ENCODE results near the gene HOOK2.

HOOK2 gene

DNA sequence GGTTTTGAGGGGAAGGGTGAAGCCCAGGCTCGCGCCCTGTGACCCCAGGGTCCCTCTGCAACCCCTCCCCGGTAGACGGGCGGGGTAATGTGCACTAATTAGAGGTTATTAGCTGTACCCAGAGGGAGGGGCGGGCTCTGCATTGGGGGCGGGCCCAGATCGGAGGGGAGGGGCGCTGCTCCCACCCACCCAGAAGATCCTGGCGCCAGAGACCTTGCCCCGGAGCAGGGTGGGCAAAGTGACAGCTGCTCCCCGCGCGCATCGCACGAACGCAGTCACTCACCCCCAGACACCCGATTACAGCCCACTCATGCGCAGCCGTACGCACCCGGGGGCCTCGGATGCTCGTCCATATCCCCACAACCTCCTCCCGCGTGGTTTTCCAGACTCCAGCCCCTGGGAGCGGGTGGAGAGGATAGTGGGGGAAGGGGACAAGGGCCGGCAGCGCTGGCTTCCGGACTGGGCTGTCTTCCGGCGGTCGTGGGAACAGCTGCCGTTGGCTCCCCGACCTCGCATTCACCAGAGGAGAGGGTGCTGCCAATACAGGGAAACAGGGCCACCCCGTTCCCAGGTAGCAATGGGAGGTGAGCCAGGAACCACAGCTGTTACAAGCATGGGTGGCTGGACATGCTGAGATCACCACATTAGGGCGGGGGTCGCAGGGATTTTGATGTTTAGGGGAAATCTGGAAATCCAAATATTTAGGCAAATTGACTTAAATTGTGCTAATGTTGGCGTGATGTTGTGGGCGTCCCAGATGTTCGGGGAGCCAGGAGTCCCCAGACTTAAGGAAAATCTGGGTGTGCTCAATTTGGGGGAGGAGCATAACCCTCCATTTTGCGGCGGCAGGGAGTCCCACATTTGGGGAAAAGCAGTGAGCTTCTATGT, 2.9 kb upstream of the HOOK2 start:
- Mint-ChIP-seq H3K36me3 (no peaks in the 10 kb centered on the region), H3K9me3 (ENCODE audit: low read depth) (no peaks in the 10 kb centered on the region), H3K27ac (peak overlapping the region; percentile 54), H3K4me1 (ENCODE audit: low read depth) (peaks cover 38% of the 10 kb centered on the region), H3K4me3 (peak overlapping the region; percentile 83), H3K27me3 (no peaks in the 10 kb centered on the region)

DNA sequence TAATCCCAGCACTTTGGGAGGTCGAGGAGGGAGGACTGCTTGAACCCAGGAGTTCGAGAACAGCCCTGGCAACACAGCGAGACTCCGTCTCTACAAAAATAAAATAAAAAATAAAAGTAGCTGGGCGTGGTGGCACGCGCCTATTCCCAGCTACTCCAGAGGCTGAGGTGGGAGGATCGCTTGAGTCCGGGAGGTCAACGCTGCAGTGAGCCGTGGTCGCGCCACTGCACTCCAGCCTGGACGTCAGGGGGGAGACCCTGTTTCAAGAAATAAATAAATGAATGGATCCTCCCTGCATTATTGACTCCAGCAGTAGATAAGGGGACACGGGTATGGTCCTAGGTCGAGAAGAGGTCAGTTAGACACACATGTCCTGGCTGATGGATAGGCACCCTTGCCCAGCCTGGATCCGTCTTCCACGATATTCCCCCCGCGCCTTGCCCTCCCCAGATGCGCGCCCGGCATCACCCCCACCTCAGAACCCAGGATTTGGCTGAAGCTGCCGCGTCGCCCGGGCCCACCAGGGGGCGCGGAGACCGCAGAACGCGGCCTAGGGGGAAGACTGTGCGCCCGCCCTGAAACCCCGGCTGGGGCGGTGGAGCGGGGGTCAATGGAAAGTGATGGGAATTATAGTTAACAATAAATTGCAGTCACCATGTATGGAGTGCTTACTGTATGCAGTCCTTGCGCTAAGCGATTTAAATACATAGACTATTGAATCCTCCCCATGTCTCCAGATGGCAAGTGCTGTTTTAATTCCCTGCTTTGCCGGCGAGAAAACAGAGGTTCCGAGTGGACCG, 2.1 kb upstream of the HOOK2 start:
- Mint-ChIP-seq H3K4me1 (ENCODE audit: low read depth) (peaks cover 37% of the 10 kb centered on the region), H3K4me3 (peak overlapping the region; percentile 83), H3K27me3 (no peaks in the 10 kb centered on the region), H3K36me3 (no peaks in the 10 kb centered on the region), H3K9me3 (ENCODE audit: low read depth) (no peaks in the 10 kb centered on the region), H3K27ac (peak overlapping the region; percentile 22)

DNA sequence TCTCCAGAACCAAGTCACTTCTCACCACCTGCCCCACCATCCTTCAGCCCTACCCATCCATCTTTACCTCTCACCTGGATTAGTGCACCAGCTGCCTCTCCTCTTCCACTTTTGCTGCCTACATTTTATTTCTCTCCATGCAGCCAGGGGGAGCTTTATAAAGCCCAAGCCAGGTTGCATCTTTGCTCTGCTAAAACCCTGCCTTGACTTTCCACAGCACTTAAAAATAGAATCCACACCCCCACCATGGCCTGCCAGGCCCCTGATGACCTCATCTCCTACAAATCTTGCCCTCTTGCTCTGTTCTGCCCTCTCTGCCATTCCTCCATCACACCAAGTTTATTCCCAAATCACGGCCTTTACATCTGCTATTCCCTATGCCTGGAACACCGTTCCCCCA, 1.8 kb downstream of the HOOK2 start:
- Mint-ChIP-seq H3K9me3 (ENCODE audit: low read depth) (no peaks in the 10 kb centered on the region), H3K36me3 (no peaks in the 10 kb centered on the region), H3K4me3 (peak overlapping the region; percentile 59), H3K27ac (no peak overlapping the region), H3K27me3 (no peaks in the 10 kb centered on the region), H3K4me1 (ENCODE audit: low read depth) (peaks cover 18% of the 10 kb centered on the region)

DNA sequence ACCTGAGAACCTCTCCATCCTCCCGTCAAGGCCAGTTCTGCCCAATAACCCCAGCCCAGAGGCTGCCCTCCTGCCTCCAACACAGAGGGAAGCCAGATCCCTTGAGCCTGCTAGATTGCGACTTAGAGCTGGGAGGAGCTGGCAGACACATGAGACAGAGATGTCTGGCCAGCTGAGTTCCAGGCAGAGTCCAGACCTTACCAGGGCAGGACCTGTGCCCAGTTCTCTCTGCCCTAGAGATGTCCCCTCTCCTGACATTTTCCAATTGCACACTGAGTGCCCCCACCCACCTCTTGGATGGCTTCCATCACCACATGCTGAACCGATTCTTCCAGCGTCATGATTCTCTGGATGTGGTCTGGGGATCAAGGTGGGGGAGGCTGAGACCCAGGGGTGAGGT, 3.0 kb downstream of the HOOK2 start:
- no peak overlapping the region for H3K27ac Mint-ChIP-seq
- H3K4me3 Mint-ChIP-seq = no peak overlapping the region
- no peaks in the 10 kb centered on the region for H3K36me3 Mint-ChIP-seq
- no peaks in the 10 kb centered on the region for H3K27me3 Mint-ChIP-seq
- peaks cover 9% of the 10 kb centered on the region for H3K4me1 Mint-ChIP-seq (ENCODE audit: low read depth)
- H3K9me3 Mint-ChIP-seq (ENCODE audit: low read depth) = no peaks in the 10 kb centered on the region

DNA sequence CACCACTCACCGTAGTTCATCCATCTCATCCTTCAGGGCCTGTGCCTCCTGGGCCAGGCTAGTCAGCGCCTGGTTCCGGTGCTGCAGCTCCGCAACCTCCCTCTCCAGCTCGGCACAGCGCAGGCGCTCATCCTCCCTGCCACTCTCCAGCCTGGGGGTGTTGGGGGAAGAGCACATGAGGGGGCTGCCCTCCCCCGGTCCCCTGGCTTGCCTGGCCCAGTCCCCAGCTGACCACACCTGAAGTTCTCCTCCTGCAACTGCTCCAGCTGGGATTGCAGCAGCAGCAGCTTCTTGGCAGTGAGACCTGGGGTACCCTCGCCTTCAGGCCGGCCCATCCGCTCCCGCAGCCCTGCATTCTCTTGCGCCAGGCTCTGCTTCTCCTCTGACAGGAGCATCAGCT, 4.4 kb downstream of the HOOK2 start:
- Mint-ChIP-seq H3K27me3 (no peaks in the 10 kb centered on the region), H3K4me3 (no peak overlapping the region), H3K27ac (no peak overlapping the region), H3K9me3 (ENCODE audit: low read depth) (no peaks in the 10 kb centered on the region), H3K4me1 (ENCODE audit: low read depth) (peaks cover 8% of the 10 kb centered on the region), H3K36me3 (no peaks in the 10 kb centered on the region)

DNA sequence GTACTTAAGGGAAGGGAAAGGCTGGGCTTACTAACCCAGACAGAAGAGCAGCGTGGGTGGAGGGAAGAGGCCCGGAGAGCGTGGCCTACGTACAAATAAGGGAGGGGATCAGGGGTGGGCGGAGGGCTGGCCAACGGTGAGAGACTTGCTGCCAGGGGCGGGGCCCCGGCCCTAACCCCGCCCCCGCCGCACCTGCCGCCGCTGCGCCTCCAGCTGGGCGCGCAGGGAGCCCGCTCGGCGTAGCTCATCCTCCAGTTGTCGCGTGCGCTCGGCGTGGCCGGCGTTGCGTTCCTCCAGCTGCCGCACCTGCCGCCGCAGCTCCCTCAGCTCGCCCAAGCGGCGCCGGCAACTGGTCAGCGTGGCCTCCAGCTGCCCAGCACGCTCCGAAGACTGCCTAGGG, 5.7 kb downstream of the HOOK2 start:
- Mint-ChIP-seq H3K4me1 (ENCODE audit: low read depth) (peaks cover 8% of the 10 kb centered on the region), H3K27ac (no peak overlapping the region), H3K4me3 (peak overlapping the region; percentile 32), H3K9me3 (ENCODE audit: low read depth) (no peaks in the 10 kb centered on the region), H3K27me3 (no peaks in the 10 kb centered on the region), H3K36me3 (no peaks in the 10 kb centered on the region)

DNA sequence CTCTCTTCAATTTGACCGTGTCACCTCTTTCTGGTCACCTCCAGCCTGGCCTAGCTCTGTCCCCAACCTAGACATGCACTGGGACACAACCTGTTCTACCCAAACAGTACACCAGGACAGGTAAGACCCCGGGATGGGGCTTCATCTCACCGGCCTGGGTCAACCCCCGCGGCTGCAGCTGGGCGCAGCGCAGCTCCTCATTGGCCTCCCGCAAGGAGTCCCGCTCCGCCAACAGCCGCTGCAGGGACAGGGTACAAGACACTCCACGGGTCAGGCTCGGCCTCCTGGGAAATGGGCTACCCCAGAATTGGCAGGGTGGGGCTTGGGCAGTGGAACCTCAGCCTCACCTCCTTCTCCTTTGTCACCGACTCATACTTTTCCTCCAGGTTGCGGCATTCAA, 7.7 kb downstream of the HOOK2 start:
- Mint-ChIP-seq H3K27ac (no peak overlapping the region), H3K4me1 (ENCODE audit: low read depth) (no peaks in the 10 kb centered on the region), H3K36me3 (no peaks in the 10 kb centered on the region), H3K9me3 (ENCODE audit: low read depth) (no peaks in the 10 kb centered on the region), H3K4me3 (no peak overlapping the region), H3K27me3 (no peaks in the 10 kb centered on the region)

DNA sequence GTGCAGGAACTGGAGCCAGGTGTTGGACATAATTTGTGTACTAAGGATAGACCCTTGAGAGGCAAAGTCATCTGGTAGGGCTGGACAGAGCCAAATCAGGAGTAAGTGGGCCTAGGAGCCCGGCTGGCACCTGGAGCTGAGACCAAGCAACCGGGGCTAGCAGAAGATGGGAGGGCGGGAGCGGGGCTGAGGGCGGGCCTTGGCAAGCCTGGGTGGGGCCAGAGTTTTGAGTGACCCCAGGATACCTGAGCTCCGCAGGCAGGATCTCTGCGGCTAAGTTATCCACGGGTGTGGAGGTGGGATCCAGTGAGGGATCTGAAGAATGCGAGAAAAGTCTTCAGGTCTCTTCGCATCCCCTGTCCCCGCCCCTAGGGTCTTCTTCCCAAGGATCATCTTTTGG, 8.2 kb downstream of the HOOK2 start:
- Mint-ChIP-seq H3K36me3 (no peaks in the 10 kb centered on the region), H3K27ac (no peak overlapping the region), H3K4me3 (no peak overlapping the region), H3K27me3 (no peaks in the 10 kb centered on the region), H3K9me3 (ENCODE audit: low read depth) (no peaks in the 10 kb centered on the region), H3K4me1 (ENCODE audit: low read depth) (no peaks in the 10 kb centered on the region)

DNA sequence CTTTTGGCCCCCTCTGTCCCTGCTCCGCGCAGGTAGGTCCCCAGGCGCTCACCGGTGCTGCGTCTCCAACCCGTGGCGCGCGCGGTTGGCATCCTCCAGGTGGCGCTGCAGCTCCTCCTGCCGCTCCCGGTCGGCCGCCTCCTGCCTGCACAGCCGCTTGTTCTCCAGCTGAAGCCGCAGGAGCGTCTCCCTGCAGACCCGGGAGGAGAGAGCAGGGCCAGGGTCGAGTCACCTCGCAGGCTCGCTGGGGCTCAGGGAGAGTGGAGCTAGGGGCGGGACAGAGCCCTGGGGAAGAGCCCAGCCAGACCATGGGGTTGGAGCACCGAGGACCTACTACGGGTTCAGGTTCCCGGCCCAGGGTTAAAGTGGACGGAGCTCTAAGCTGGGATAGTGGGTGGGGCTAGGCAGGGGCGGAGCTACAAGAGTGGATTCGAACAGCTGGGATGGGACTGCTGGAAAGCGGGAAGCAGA, 9.3 kb downstream of the HOOK2 start:
- H3K4me1 Mint-ChIP-seq (ENCODE audit: low read depth) = no peaks in the 10 kb centered on the region
- no peaks in the 10 kb centered on the region for H3K9me3 Mint-ChIP-seq (ENCODE audit: low read depth)
- H3K27me3 Mint-ChIP-seq = no peaks in the 10 kb centered on the region
- no peak overlapping the region for H3K27ac Mint-ChIP-seq
- H3K36me3 Mint-ChIP-seq = no peaks in the 10 kb centered on the region
- H3K4me3 Mint-ChIP-seq = no peak overlapping the region

DNA sequence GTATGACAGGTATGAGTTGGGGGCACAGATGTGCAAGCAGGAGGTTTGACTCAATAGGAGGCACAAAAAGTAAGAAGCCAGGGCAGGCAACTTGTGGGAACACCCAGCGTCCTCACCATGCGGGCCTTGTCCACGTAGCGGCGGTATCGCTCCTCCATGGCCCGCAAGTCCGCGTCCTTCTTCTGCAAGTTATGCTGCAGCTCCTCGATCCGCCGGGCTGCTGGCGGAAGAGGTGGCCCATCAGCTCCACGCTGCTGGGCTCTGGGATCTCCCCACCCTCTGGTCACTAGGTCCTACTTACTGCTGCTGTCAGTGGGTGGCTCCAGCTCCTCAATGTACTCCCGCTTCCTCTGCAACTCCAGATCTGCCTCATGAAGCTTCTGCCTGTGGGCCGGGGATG, 10.7 kb downstream of the HOOK2 start:
- H3K4me1 Mint-ChIP-seq (ENCODE audit: low read depth) = no peaks in the 10 kb centered on the region
- no peak overlapping the region for H3K4me3 Mint-ChIP-seq
- H3K36me3 Mint-ChIP-seq = no peaks in the 10 kb centered on the region
- no peak overlapping the region for H3K27ac Mint-ChIP-seq
- no peaks in the 10 kb centered on the region for H3K9me3 Mint-ChIP-seq (ENCODE audit: low read depth)
- H3K27me3 Mint-ChIP-seq = no peaks in the 10 kb centered on the region

DNA sequence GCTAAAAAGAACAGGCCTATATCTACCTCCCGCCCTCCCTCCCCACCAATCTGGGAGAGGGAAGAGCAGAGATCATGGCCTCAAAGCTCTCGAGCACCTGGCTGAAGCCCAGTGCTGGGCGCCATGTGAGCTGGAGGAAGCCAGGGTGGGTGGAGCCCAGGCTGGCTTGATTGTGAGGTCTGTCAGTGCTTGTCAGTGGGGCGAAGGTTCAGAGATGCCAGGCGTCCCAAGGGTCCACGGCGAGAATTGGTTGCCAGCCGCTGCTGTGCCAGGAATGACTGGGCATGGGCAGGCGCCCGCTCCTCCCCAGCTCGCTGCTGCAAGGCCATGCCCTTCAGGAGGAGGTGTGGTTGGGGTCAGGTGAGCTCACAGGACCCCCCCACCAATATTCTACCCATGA, 12.3 kb downstream of the HOOK2 start:
- Mint-ChIP-seq H3K27ac (no peak overlapping the region), H3K4me3 (no peak overlapping the region), H3K36me3 (no peaks in the 10 kb centered on the region), H3K27me3 (no peaks in the 10 kb centered on the region), H3K9me3 (ENCODE audit: low read depth) (no peaks in the 10 kb centered on the region), H3K4me1 (ENCODE audit: low read depth) (no peaks in the 10 kb centered on the region)

DNA sequence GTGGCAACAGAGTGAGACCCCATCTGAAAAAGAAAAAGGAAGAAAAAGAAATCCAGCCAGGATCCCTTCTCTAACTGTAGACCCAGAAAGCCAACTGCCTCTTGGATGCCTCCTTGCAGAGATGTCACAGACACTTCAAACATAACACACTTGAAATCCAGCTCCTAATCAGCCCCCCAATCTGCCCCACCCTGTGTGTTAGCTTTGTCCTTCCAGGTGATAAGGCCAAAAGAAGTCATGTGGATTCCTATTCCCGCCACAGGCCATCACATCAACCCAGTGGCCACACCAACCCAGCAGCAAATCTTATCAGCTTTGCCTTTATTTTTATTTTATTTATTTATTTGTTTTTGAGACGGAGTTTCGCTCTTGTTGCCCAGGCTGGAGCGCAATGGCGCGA, 15.7 kb downstream of the HOOK2 start:
- H3K27ac Mint-ChIP-seq = no peak overlapping the region
- peaks cover 2% of the 10 kb centered on the region for H3K4me1 Mint-ChIP-seq (ENCODE audit: low read depth)
- H3K4me3 Mint-ChIP-seq = no peak overlapping the region
- H3K36me3 Mint-ChIP-seq = no peaks in the 10 kb centered on the region
- no peaks in the 10 kb centered on the region for H3K9me3 Mint-ChIP-seq (ENCODE audit: low read depth)
- H3K27me3 Mint-ChIP-seq = peaks cover 5% of the 10 kb centered on the region

DNA sequence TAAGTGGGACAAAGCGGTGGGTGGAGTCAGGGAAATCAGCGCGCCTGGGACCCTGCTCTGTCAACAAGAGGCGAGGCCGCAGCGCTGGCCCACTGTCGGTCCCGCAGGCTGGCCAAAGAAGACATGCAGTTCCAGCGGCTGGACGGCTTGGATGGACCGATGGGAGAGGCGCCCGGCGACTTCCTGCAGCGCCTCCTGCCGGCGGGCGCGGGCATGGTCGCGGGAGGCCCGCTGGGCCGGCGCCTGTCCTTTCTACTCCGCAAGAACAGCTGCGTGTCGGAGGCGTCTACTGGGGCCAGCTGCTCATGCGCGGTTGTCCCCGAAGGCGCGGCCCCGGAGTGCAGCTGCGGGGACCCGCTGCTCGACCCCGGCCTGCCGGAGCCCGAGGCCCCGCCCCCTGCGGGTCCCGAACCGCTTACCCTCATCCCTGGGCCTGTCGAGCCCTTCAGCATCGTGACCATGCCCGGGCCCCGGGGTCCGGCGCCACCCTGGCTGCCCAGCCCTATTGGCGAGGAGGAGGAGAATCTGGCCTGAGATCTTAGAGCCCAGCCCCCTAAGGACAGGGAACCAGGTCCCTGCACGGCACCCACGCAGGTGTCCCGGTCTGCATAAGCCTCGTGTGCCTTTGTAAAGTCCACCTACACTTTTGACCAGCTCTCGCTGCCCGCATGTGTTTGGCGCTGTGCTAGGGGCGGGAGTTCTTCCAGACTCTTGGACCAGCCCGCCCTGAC, 17.6 kb downstream of the HOOK2 start:
- H3K36me3 Mint-ChIP-seq = no peaks in the 10 kb centered on the region
- H3K4me3 Mint-ChIP-seq = peak overlapping the region; percentile 23
- H3K4me1 Mint-ChIP-seq (ENCODE audit: low read depth) = peaks cover 2% of the 10 kb centered on the region
- H3K27me3 Mint-ChIP-seq = peaks cover 5% of the 10 kb centered on the region
- H3K9me3 Mint-ChIP-seq (ENCODE audit: low read depth) = no peaks in the 10 kb centered on the region
- H3K27ac Mint-ChIP-seq = no peak overlapping the region

DNA sequence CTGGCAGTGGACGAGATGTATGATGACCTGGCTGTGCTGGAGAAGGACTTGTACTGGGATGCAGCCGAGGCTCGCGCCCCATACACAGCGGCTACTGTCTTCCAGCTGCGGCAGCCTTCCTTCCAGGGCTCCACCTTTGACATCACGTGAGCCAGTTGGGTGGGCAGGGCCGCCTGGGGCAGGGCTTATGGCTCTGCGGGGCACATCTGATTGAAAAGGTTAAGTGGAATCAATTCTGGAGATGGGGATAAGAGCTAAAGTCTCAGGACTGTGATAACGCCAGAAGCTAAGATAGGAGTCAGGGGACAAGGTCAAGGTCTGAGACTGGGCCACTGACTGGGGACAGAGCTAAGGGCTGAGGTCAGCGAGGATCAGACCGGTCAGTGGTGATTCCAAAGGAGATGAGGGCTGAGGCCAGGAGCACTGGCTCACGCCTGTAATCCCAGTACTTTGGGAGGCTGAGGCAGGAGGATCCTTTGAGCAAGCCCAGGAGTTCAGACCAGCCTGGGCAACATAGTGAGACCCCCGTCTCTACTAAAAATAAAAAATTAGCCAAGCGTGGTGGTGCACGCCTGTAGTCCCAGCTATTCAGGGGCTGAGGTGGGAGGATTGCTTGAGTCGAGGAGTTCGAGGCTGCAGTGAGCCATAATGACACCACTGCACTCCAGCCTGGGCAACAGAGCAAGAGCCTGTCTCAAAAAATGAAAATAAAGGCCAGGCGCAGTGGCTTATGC, 19.0 kb downstream of the HOOK2 start:
- no peaks in the 10 kb centered on the region for H3K36me3 Mint-ChIP-seq
- H3K9me3 Mint-ChIP-seq (ENCODE audit: low read depth) = no peaks in the 10 kb centered on the region
- peaks cover 2% of the 10 kb centered on the region for H3K4me1 Mint-ChIP-seq (ENCODE audit: low read depth)
- no peak overlapping the region for H3K27ac Mint-ChIP-seq
- peaks cover 5% of the 10 kb centered on the region for H3K27me3 Mint-ChIP-seq
- no peak overlapping the region for H3K4me3 Mint-ChIP-seq

All from activated naive CD8-positive, alpha-beta T cell (primary cell).